ENCODE measurements around the gene BOLA3. TPM values are rescaled to one million over a fixed set of nuclear protein-coding genes. Genes with fewer than 3 reads are reported as not detected.

Gene BOLA3
- total and polyA plus RNA-seq, 10 of the 15 experiments (the other 5 are each of a cell fraction or from before 2014, with no cell fraction given) = 62.6 to 300 (median 134) TPM

DNA sequence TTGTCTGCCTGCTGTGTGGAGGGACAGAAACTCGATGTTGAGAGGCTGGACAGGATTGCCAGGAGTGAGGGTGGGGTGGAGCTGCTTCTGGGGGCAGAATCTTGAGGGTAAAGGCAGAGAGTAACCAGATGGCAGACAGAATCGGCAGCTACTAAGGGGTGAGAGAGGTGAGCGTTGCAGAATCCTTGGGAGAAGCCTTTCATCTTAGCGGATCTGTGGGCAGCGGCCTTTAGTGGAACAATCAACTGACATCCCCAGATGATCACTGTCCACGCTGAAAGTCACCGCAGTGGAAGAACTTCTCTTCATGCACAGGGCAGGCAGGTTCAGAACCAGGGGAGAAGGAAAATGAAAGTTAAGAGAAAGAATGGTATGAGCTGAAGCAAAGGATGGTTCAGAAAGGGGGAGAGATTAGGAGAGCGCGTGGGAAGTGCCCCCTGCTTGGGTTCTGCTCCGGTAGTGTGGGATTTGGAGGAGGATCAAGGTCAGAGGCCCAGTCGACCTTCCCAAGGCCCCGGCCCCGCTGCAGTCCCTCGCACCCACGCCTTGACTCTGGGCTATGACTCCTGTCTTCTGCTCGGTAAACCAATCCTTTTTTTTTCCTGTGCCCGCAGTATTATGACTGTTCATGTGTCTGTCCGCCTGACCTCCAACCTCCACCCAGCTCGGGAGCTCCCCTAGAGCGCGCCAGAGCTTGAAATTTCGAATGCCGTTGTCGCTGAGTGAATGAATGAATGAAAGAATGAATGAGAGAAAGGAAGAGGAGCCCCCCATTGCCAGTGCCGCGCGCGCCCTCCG, 584 bp downstream of the BOLA3 start (continued):
- no peak for TF ChIP-seq ETV6 (conservative IDR thresholded peaks at IDR 0.05 in 1 of 2, IDR thresholded peaks at IDR 0.05 in 1 of 2; ENCODE audit: borderline replicate concordance in 1 of 2, low read depth in 1 of 2)
- TF ChIP-seq, protein P1, sequence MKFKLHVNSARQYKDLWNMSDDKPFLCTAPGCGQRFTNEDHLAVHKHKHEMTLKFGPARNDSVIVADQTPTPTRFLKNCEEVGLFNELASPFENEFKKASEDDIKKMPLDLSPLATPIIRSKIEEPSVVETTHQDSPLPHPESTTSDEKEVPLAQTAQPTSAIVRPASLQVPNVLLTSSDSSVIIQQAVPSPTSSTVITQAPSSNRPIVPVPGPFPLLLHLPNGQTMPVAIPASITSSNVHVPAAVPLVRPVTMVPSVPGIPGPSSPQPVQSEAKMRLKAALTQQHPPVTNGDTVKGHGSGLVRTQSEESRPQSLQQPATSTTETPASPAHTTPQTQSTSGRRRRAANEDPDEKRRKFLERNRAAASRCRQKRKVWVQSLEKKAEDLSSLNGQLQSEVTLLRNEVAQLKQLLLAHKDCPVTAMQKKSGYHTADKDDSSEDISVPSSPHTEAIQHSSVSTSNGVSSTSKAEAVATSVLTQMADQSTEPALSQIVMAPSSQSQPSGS (IDR thresholded peaks at IDR 0.05; ENCODE audit: low read length) = no peak
- no peak for TF ChIP-seq ATF7 (IDR thresholded peaks at IDR 0.05; ENCODE audit: low read depth)
- TF ChIP-seq, protein P2, sequence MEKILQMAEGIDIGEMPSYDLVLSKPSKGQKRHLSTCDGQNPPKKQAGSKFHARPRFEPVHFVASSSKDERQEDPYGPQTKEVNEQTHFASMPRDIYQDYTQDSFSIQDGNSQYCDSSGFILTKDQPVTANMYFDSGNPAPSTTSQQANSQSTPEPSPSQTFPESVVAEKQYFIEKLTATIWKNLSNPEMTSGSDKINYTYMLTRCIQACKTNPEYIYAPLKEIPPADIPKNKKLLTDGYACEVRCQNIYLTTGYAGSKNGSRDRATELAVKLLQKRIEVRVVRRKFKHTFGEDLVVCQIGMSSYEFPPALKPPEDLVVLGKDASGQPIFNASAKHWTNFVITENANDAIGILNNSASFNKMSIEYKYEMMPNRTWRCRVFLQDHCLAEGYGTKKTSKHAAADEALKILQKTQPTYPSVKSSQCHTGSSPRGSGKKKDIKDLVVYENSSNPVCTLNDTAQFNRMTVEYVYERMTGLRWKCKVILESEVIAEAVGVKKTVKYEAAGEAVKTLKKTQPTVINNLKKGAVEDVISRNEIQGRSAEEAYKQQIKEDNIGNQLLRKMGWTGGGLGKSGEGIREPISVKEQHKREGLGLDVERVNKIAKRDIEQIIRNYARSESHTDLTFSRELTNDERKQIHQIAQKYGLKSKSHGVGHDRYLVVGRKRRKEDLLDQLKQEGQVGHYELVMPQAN (conservative IDR thresholded peaks at IDR 0.05) = peak; percentile 93; the same call in 1 of the 2 replicates

DNA sequence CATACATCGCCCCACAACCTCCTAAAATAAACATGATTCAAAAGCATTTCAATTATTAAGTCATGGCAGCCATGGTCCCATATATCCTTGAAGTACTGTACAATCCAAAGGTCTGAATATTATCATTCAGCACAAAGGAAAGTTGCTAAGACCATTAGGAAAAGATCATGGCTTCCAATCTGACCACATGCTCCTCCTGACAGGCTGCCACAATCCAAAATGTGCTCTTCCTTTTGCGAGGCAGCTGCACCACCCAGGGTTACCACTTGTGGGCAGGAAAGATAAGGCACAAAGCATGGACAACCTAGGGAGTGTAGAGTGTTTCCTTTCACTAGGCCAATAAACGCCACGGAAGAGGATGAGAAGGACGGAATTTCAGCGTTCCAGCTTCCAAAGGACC, 5.4 kb downstream of the BOLA3 start:
- H3K79me2 ChIP-seq (ENCODE audit: control insufficient read depth, insufficient read depth, low read length) = peaks cover 12% of the 10 kb centered on the region
- ATAC-seq = peak; percentile 52; the same call in 2 of the 3 replicates
- no peaks in the 10 kb centered on the region for H4K20me1 ChIP-seq (ENCODE audit: control insufficient read depth, insufficient read depth)
- RAD21 ChIA-PET (ENCODE audit: unreplicated experiment) = interaction anchor here (0.6 kb wide), 1 partner anchor 17 kb away, joined by 3 read pairs; no protein-coding TSS in a partner anchor
- no peak overlapping the region for H3K27ac ChIP-seq (ENCODE audit: control insufficient read depth, insufficient read depth)
- H3K4me2 ChIP-seq (ENCODE audit: control insufficient read depth, insufficient read depth) = no peak overlapping the region
- in situ Hi-C loops (cut with MboI) = no loop called here
- DNase-seq (ENCODE audit: low read depth, low spot score) = no peak
- H2AFZ ChIP-seq (ENCODE audit: control insufficient read depth, low read depth, low read length) = no peak overlapping the region
- H3K36me3 ChIP-seq (ENCODE audit: control insufficient read depth in 2 of 2, insufficient read depth in 2 of 2, low read length in 1 of 2) = 0 out of 4 replicates have a peak, but pooled peaks cover 0 to 3% of the 10 kb centered on the region in 2 experiments
- FAIRE-seq = no peak
- CTCF ChIA-PET = interaction anchor here (0.8 to 11.3 kb wide), 6 partner anchors 9 to 318 kb away, joined by 3 to 191 read pairs (median 4); partner anchors contain the start of gene STAMBP
- intact Hi-C loops (cut with micrococcal nuclease; ENCODE audit: unreplicated experiment) = loop anchor here (10.0 kb wide), 3 partner anchors 192 to 458 kb away; no protein-coding TSS in a partner anchor
- WGBS (ENCODE audit: insufficient coverage, insufficient replicate concordance, low lambda C conversion rate, missing lambda C conversion rate) = 90% methylated on average over 6 of the region's 6 CpGs
- SMC1A ChIA-PET (ENCODE audit: uncharacterized antibody, unreplicated experiment) = interaction anchor here (1.0 kb wide), 1 partner anchor 9 kb away, joined by 6 read pairs; no protein-coding TSS in a partner anchor
- H3K9me3 ChIP-seq (replicated peaks; ENCODE audit: control insufficient read depth, insufficient read depth, low read length) = no peaks in the 10 kb centered on the region
- peaks cover 7% of the 10 kb centered on the region for H3K4me1 ChIP-seq (ENCODE audit: control insufficient read depth, insufficient read depth, low read length)
- POLR2A ChIA-PET = no interaction called here
- 0 out of 2 replicates have a peak, but pooled peaks have one; percentile 15 for TF ChIP-seq RAD21 (IDR thresholded peaks at IDR 0.05; ENCODE audit: insufficient read depth, low read depth, low read length)
- TF ChIP-seq, protein P3, sequence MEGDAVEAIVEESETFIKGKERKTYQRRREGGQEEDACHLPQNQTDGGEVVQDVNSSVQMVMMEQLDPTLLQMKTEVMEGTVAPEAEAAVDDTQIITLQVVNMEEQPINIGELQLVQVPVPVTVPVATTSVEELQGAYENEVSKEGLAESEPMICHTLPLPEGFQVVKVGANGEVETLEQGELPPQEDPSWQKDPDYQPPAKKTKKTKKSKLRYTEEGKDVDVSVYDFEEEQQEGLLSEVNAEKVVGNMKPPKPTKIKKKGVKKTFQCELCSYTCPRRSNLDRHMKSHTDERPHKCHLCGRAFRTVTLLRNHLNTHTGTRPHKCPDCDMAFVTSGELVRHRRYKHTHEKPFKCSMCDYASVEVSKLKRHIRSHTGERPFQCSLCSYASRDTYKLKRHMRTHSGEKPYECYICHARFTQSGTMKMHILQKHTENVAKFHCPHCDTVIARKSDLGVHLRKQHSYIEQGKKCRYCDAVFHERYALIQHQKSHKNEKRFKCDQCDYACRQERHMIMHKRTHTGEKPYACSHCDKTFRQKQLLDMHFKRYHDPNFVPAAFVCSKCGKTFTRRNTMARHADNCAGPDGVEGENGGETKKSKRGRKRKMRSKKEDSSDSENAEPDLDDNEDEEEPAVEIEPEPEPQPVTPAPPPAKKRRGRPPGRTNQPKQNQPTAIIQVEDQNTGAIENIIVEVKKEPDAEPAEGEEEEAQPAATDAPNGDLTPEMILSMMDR (IDR thresholded peaks at IDR 0.05 in 2 of 3, conservative IDR thresholded peaks at IDR 0.05 in 1 of 3; ENCODE audit: control insufficient read depth in 2 of 3, extremely low read depth in 1 of 3, insufficient read depth in 1 of 3, low read depth in 3 of 3, low read length in 3 of 3) = peak; percentile 19 to 37 (median 33); a peak in 2 of 6 replicates
- TF ChIP-seq, protein P4, sequence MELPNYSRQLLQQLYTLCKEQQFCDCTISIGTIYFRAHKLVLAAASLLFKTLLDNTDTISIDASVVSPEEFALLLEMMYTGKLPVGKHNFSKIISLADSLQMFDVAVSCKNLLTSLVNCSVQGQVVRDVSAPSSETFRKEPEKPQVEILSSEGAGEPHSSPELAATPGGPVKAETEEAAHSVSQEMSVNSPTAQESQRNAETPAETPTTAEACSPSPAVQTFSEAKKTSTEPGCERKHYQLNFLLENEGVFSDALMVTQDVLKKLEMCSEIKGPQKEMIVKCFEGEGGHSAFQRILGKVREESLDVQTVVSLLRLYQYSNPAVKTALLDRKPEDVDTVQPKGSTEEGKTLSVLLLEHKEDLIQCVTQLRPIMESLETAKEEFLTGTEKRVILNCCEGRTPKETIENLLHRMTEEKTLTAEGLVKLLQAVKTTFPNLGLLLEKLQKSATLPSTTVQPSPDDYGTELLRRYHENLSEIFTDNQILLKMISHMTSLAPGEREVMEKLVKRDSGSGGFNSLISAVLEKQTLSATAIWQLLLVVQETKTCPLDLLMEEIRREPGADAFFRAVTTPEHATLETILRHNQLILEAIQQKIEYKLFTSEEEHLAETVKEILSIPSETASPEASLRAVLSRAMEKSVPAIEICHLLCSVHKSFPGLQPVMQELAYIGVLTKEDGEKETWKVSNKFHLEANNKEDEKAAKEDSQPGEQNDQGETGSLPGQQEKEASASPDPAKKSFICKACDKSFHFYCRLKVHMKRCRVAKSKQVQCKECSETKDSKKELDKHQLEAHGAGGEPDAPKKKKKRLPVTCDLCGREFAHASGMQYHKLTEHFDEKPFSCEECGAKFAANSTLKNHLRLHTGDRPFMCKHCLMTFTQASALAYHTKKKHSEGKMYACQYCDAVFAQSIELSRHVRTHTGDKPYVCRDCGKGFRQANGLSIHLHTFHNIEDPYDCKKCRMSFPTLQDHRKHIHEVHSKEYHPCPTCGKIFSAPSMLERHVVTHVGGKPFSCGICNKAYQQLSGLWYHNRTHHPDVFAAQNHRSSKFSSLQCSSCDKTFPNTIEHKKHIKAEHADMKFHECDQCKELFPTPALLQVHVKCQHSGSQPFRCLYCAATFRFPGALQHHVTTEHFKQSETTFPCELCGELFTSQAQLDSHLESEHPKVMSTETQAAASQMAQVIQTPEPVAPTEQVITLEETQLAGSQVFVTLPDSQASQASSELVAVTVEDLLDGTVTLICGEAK (IDR thresholded peaks at IDR 0.05; ENCODE audit: borderline replicate concordance) = no peak
- no peak overlapping the region for H3K4me3 ChIP-seq
- no TSS peak for BruUV-seq (replicated peaks)
- H3K27me3 ChIP-seq (replicated peaks in 1 of 2; ENCODE audit: control insufficient read depth in 2 of 2, insufficient read depth in 2 of 2, low read length in 1 of 2) = no peaks in the 10 kb centered on the region
- no peak overlapping the region for H3K9ac ChIP-seq (ENCODE audit: control insufficient read depth, insufficient read depth, low read length)
